Measurements from ENCODE around the gene GDNF.

Gene GDNF

DNA sequence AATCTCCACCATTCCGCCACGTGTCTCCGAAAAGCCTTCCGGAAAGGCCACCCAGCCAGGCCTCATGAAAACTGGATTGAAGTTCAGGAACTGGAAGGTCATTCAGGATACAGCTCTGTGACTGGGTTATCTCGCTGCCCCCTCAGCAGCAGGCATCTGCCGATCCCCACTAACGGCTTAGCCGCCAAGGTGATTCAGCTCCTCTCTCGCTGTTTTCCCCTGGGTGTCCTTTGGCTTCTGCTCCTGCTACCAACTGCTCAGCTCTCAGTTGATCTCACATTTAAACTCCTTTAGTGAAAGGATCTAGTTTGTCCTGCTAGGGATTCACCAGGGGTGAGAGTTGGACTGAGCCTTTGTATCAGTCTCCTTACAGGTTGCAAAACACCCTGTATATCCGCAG is 2.2 kb upstream of the GDNF start:
- Histone ChIP-seq H2BK12ac (ENCODE audit: low read length) (no peak overlapping the region), H2AFZ (ENCODE audit: low read length) (no peak overlapping the region), H3K79me1 (ENCODE audit: low read depth, low read length) (no peaks in the 10 kb centered on the region), H4K8ac (ENCODE audit: low read depth, low read length) (no peak overlapping the region), H3K36me3 (replicated peaks in 1 of 2; ENCODE audit: control insufficient read depth in 2 of 2, insufficient read depth in 2 of 2, low read length in 2 of 2) (no peaks in the 10 kb centered on the region), H4K91ac (ENCODE audit: low read depth, low read length, poor library complexity) (no peak overlapping the region), H3K4me2 (ENCODE audit: insufficient read depth, low read length, poor library complexity, severe bottlenecking) (no peak overlapping the region), H2AK5ac (ENCODE audit: low read depth, low read length) (peak overlapping the region; percentile 2), H2BK15ac (ENCODE audit: low read length) (no peak overlapping the region), H3K9me3 (replicated peaks in 1 of 2; ENCODE audit: control insufficient read depth in 2 of 2, insufficient read depth in 1 of 2, low read depth in 1 of 2, low read length in 2 of 2) (peaks cover 0 to 4% of the 10 kb centered on the region in 2 donors), H3K4ac (ENCODE audit: low read length) (no peak overlapping the region), H3K4me1 (ENCODE audit: control insufficient read depth in 2 of 2, insufficient read depth in 1 of 2, low read depth in 1 of 2, low read length in 2 of 2) (peaks cover 7 to 11% of the 10 kb centered on the region in 2 donors), H3K23ac (ENCODE audit: low read depth, low read length, poor library complexity) (no peak overlapping the region), H3K4me3 (ENCODE audit: low read length in 2 of 2) (no peak overlapping the region), H3K9ac (ENCODE audit: low read depth, low read length, poor library complexity) (no peak overlapping the region), H3K27me3 (ENCODE audit: control insufficient read depth in 3 of 3, insufficient read depth in 3 of 3, low read depth in 1 of 3, low read length in 3 of 3) (peaks cover 22 to 65% (median 48%) of the 10 kb centered on the region in 3 experiments), H3K27ac (replicated peaks; ENCODE audit: low read length) (no peak overlapping the region), H2BK120ac (ENCODE audit: low read depth, low read length) (no peak overlapping the region), H3K14ac (ENCODE audit: low read length) (no peak overlapping the region), H2BK5ac (ENCODE audit: low read length) (no peak overlapping the region), H3K18ac (ENCODE audit: low read length) (no peak overlapping the region)
- no CpG with 5 or more reads among the region's 10 CpGs for WGBS, 2 donors (ENCODE audit: extremely low coverage in 2 of 2, insufficient read length in 2 of 2, insufficient replicate concordance in 1 of 2)
- DNase-seq (ENCODE audit: low spot score) = no peak

DNA sequence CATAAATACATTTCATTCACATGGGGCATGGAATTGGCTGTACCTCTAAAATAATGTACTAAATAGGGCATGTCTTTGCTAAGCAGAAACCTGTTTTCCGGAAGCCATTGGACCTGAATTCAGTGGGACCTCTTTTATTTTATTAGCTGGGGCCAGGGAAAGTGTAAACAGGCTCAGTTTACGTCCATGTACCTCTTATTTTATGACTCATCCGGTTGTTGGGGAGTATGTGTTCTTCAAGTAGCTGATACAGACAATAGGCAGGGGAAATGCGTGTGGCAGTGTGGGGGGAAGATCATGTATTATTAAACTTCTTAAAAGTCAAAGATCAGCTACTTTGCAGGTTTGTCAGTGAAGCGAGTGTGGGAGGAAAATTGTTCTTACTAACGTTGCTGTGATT is 1.4 kb upstream of the GDNF start:
- Histone ChIP-seq H3K27me3 (ENCODE audit: control insufficient read depth in 3 of 3, insufficient read depth in 3 of 3, low read depth in 1 of 3, low read length in 3 of 3) (peaks cover 28 to 74% (median 56%) of the 10 kb centered on the region in 3 experiments), H2AK5ac (ENCODE audit: low read depth, low read length) (no peak overlapping the region), H3K4me1 (ENCODE audit: control insufficient read depth in 2 of 2, insufficient read depth in 1 of 2, low read depth in 1 of 2, low read length in 2 of 2) (peaks cover 7 to 11% of the 10 kb centered on the region in 2 donors), H3K9ac (ENCODE audit: low read depth, low read length, poor library complexity) (no peak overlapping the region), H3K18ac (ENCODE audit: low read length) (no peak overlapping the region), H3K4me3 (ENCODE audit: low read length in 2 of 2) (no peak overlapping the region), H3K36me3 (replicated peaks in 1 of 2; ENCODE audit: control insufficient read depth in 2 of 2, insufficient read depth in 2 of 2, low read length in 2 of 2) (no peaks in the 10 kb centered on the region), H3K4ac (ENCODE audit: low read length) (no peak overlapping the region), H3K23ac (ENCODE audit: low read depth, low read length, poor library complexity) (no peak overlapping the region), H3K14ac (ENCODE audit: low read length) (no peak overlapping the region), H2BK120ac (ENCODE audit: low read depth, low read length) (no peak overlapping the region), H3K4me2 (ENCODE audit: insufficient read depth, low read length, poor library complexity, severe bottlenecking) (no peak overlapping the region), H4K8ac (ENCODE audit: low read depth, low read length) (no peak overlapping the region), H3K27ac (replicated peaks; ENCODE audit: low read length) (no peak overlapping the region), H2AFZ (ENCODE audit: low read length) (no peak overlapping the region), H2BK5ac (ENCODE audit: low read length) (no peak overlapping the region), H3K79me1 (ENCODE audit: low read depth, low read length) (no peaks in the 10 kb centered on the region), H4K91ac (ENCODE audit: low read depth, low read length, poor library complexity) (no peak overlapping the region), H2BK15ac (ENCODE audit: low read length) (no peak overlapping the region), H2BK12ac (ENCODE audit: low read length) (no peak overlapping the region), H3K9me3 (replicated peaks in 1 of 2; ENCODE audit: control insufficient read depth in 2 of 2, insufficient read depth in 1 of 2, low read depth in 1 of 2, low read length in 2 of 2) (peaks cover 0 to 4% of the 10 kb centered on the region in 2 donors)
- no CpG with 5 or more reads among the region's 6 CpGs for WGBS, 2 donors (ENCODE audit: extremely low coverage in 2 of 2, insufficient read length in 2 of 2, insufficient replicate concordance in 1 of 2)
- no peak for DNase-seq (ENCODE audit: low spot score)

DNA sequence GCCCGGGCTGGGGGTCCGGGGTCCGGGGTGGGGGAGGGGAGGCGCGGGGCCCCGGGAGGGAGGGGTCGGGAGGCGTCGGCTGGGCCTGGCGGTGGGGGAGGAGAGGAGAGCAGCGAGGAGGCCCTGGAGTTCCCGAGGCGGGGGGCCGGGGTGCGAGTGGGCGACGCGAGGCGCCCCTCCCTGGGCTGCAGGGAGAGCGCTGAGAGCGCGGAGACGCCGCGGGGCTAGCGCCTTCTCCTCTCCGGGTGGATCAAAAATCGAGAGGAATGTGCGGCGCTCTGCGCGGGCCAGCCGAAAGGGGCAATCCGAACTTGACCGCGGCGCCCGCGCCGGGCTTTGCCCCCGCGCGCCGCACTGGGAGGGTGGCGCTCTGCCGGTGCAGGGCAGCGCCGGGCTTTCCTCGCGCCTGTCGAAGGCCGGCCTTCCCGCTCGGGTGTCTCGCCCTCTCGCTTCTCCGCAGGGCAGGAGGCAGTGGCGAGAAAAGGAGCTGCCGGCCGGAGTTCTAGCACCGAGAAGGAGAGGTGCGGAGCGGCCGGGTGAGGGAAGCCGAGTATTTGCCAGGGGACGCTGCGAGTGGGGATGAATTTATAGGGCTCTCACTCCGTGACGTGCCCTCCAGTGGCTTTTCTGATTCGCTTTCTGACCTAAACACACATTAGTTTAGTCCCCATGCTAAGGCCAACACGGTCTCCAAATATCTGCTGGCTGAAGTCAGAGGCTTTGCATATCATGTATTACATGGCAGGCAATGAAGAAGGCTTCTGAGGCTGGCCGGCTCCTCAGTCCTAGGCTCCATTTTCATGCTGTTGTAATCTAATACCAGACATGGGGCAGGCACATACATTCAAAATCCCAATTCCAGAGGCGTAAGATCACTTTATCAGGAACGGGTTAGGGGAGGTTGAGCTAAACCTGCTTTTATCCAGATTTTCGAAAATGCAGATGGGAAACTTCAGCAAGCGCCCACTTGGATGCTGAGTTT is 503 bp upstream of the GDNF start:
- no peak overlapping the region for H3K27ac ChIP-seq (replicated peaks; ENCODE audit: low read length)

DNA sequence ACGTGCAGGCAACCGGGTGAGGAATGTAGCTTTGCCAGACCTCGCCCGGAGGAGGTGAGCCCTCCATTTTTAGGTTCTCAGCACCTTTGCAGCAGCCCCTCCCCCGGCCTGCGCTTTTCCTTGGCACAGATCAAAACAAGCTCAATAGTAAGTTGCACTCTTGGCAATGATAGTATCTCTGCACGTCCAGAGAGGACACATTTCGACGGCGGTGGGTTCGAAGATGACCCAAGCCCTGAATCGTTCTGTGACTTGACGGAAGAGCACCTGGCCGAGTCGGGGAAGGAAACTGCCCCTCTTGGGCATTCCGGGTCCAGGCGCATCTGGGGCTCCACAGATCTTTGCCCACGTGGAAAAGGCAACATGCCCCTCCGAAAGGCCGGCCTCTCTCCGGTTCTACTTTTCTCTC is 904 bp downstream of the GDNF start:
- Histone ChIP-seq H3K9me3 (replicated peaks in 1 of 2; ENCODE audit: control insufficient read depth in 2 of 2, insufficient read depth in 1 of 2, low read depth in 1 of 2, low read length in 2 of 2) (peaks cover 3 to 8% of the 10 kb centered on the region in 2 donors), H3K36me3 (replicated peaks in 1 of 2; ENCODE audit: control insufficient read depth in 2 of 2, insufficient read depth in 2 of 2, low read length in 2 of 2) (no peaks in the 10 kb centered on the region), H3K23ac (ENCODE audit: low read depth, low read length, poor library complexity) (peak overlapping the region; percentile 98), H2AFZ (ENCODE audit: low read length) (peak overlapping the region; percentile 83), H3K4me1 (ENCODE audit: control insufficient read depth in 2 of 2, insufficient read depth in 1 of 2, low read depth in 1 of 2, low read length in 2 of 2) (peaks cover 12 to 14% of the 10 kb centered on the region in 2 donors), H3K9ac (ENCODE audit: low read depth, low read length, poor library complexity) (no peak overlapping the region), H3K4me2 (ENCODE audit: insufficient read depth, low read length, poor library complexity, severe bottlenecking) (peak overlapping the region; percentile 74), H3K27me3 (ENCODE audit: control insufficient read depth in 3 of 3, insufficient read depth in 3 of 3, low read depth in 1 of 3, low read length in 3 of 3) (peaks cover 38 to 96% (median 78%) of the 10 kb centered on the region in 3 experiments), H4K91ac (ENCODE audit: low read depth, low read length, poor library complexity) (no peak overlapping the region), H2AK5ac (ENCODE audit: low read depth, low read length) (peak overlapping the region; percentile 49), H3K4ac (ENCODE audit: low read length) (no peak overlapping the region), H2BK12ac (ENCODE audit: low read length) (no peak overlapping the region), H2BK5ac (ENCODE audit: low read length) (no peak overlapping the region), H3K79me1 (ENCODE audit: low read depth, low read length) (no peaks in the 10 kb centered on the region), H3K4me3 (ENCODE audit: low read length in 2 of 2) (no peak overlapping the region), H2BK15ac (ENCODE audit: low read length) (no peak overlapping the region), H3K27ac (replicated peaks; ENCODE audit: low read length) (no peak overlapping the region), H3K18ac (ENCODE audit: low read length) (no peak overlapping the region), H4K8ac (ENCODE audit: low read depth, low read length) (no peak overlapping the region), H3K14ac (ENCODE audit: low read length) (no peak overlapping the region), H2BK120ac (ENCODE audit: low read depth, low read length) (no peak overlapping the region)
- DNase-seq (ENCODE audit: low spot score) = no peak
- no CpG with 5 or more reads among the region's 21 CpGs for WGBS, 2 donors (ENCODE audit: extremely low coverage in 2 of 2, insufficient read length in 2 of 2, insufficient replicate concordance in 1 of 2)

More for the DNA sequence above, 503 bp upstream of the GDNF start:
- H4K91ac ChIP-seq (ENCODE audit: low read depth, low read length, poor library complexity) = no peak overlapping the region
- peaks cover 7 to 11% of the 10 kb centered on the region in 2 donors for H3K4me1 ChIP-seq (ENCODE audit: control insufficient read depth in 2 of 2, insufficient read depth in 1 of 2, low read depth in 1 of 2, low read length in 2 of 2)
- no peak overlapping the region for H2BK120ac ChIP-seq (ENCODE audit: low read depth, low read length)
- H2BK12ac ChIP-seq (ENCODE audit: low read length) = no peak overlapping the region
- DNase-seq (ENCODE audit: low spot score) = no peak
- no peak overlapping the region for H2AK5ac ChIP-seq (ENCODE audit: low read depth, low read length)
- no peak overlapping the region for H3K14ac ChIP-seq (ENCODE audit: low read length)
- H4K8ac ChIP-seq (ENCODE audit: low read depth, low read length) = no peak overlapping the region
- H3K18ac ChIP-seq (ENCODE audit: low read length) = peak overlapping the region; percentile 73
- peak overlapping the region; percentile 34 to 71 for H3K4me3 ChIP-seq (ENCODE audit: low read length in 2 of 2)
- peaks cover 3 to 8% of the 10 kb centered on the region in 2 donors for H3K9me3 ChIP-seq (replicated peaks in 1 of 2; ENCODE audit: control insufficient read depth in 2 of 2, insufficient read depth in 1 of 2, low read depth in 1 of 2, low read length in 2 of 2)
- H3K36me3 ChIP-seq (replicated peaks in 1 of 2; ENCODE audit: control insufficient read depth in 2 of 2, insufficient read depth in 2 of 2, low read length in 2 of 2) = no peaks in the 10 kb centered on the region
- H3K9ac ChIP-seq (ENCODE audit: low read depth, low read length, poor library complexity) = peak overlapping the region; percentile 51
- peak overlapping the region; percentile 83 for H2AFZ ChIP-seq (ENCODE audit: low read length)
- peak overlapping the region; percentile 74 for H3K4me2 ChIP-seq (ENCODE audit: insufficient read depth, low read length, poor library complexity, severe bottlenecking)
- H2BK5ac ChIP-seq (ENCODE audit: low read length) = no peak overlapping the region
- H2BK15ac ChIP-seq (ENCODE audit: low read length) = no peak overlapping the region
- no peak overlapping the region for H3K4ac ChIP-seq (ENCODE audit: low read length)
- no peaks in the 10 kb centered on the region for H3K79me1 ChIP-seq (ENCODE audit: low read depth, low read length)
- H3K27me3 ChIP-seq (ENCODE audit: control insufficient read depth in 3 of 3, insufficient read depth in 3 of 3, low read depth in 1 of 3, low read length in 3 of 3) = peaks cover 36 to 82% (median 65%) of the 10 kb centered on the region in 3 experiments
- peak overlapping the region; percentile 69 for H3K23ac ChIP-seq (ENCODE audit: low read depth, low read length, poor library complexity)
- WGBS, 2 donors (ENCODE audit: extremely low coverage in 2 of 2, insufficient read length in 2 of 2, insufficient replicate concordance in 1 of 2) = no CpG with 5 or more reads among the region's 76 CpGs
